Activated CD4-positive, alpha-beta memory T cell treated with anti-CD3 and anti-CD28 coated beads, Interleukin-2, amount 10 ng/mL, durations not matched to agents 7 days and 5 days (primary cell): Measurements from ENCODE around the gene LRP3. TPM values are rescaled to one million over a fixed set of nuclear protein-coding genes. Genes with fewer than 3 reads are reported as not detected.
"Not testable (repeated sequence)": the region's sequence is repeated elsewhere in the genome, so short reads cannot be mapped to it uniquely, and the experiment has no call there.

ENCODE experiments used
- CTCF ChIA-PET: fragments of 350-600 bp; sonication (Branson Sonifier 250); formaldehyde crosslinking; loops from one replicate; lab custom pipeline; 2021; ENCODE audit warnings: antibody characterized with exemption, inconsistent platforms; lab: Charles Lee
- POLR2A ChIA-PET: fragments of 350-600 bp; sonication (Branson Sonifier 250); formaldehyde crosslinking; loops from one replicate; lab custom pipeline; 2021; ENCODE audit warnings: antibody characterized with exemption; lab: Charles Lee
- DNase-seq: peaks from one replicate; pipeline ENCODE4 v3.0.0-alpha.2; 2020
- H3K27ac Mint-ChIP-seq: one replicate; pipeline ENCODE4 v1.8.0; 2021; ENCODE audit warnings: mild to moderate bottlenecking, mixed read lengths
- H3K27me3 Mint-ChIP-seq: one replicate; pipeline ENCODE4 v1.8.0; 2021; ENCODE audit warnings: mixed read lengths
- H3K36me3 Mint-ChIP-seq: one replicate; pipeline ENCODE4 v1.8.0; 2021; ENCODE audit warnings: low read depth, mixed read lengths
- H3K4me1 Mint-ChIP-seq: one replicate; pipeline ENCODE4 v1.8.0; 2021; ENCODE audit warnings: mixed read lengths
- H3K4me3 Mint-ChIP-seq: one replicate; pipeline ENCODE4 v1.8.0; 2021; ENCODE audit warnings: mild to moderate bottlenecking, mixed read lengths
- H3K9me3 Mint-ChIP-seq: one replicate; pipeline ENCODE4 v1.8.0; 2021; ENCODE audit warnings: mixed read lengths
- total RNA-seq, 2 experiments: library from RNA; stranded (reverse); gene quantifications; one replicate each; pipeline ENCODE4 v1.2.3, GENCODE V29; 2021

Gene LRP3, protein sequence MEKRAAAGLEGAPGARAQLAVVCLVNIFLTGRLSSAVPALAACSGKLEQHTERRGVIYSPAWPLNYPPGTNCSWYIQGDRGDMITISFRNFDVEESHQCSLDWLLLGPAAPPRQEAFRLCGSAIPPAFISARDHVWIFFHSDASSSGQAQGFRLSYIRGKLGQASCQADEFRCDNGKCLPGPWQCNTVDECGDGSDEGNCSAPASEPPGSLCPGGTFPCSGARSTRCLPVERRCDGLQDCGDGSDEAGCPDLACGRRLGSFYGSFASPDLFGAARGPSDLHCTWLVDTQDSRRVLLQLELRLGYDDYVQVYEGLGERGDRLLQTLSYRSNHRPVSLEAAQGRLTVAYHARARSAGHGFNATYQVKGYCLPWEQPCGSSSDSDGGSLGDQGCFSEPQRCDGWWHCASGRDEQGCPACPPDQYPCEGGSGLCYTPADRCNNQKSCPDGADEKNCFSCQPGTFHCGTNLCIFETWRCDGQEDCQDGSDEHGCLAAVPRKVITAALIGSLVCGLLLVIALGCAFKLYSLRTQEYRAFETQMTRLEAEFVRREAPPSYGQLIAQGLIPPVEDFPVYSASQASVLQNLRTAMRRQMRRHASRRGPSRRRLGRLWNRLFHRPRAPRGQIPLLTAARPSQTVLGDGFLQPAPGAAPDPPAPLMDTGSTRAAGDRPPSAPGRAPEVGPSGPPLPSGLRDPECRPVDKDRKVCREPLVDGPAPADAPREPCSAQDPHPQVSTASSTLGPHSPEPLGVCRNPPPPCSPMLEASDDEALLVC
- total RNA-seq: not detected

DNA sequence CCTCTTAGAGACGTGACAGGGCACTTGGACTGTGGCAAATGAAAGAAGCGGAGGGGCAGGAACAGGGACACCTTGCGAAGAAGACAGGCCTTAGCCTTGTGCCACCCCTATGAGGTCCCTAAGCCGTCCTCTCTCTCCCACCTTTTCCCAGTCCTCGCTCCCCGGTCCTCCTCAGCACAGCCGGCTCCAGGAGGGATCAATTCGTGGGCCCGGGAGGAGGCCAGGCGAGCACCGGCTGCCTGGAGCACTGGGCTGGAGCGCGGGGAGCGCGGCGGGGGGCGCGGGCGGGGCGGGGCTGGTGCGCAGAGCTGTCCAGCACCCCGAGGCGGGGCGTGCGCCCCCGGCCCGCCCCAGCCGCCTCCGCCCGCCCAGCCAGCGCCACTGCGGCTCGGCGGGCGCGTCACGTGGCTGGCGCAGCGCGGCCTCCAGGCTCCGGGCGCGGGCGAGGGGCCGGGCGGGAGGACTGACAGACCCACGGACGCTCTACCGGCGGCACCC, at the start of gene LRP3:
TSS of gene LRP3 (plus strand) at position 466 of the 498 bp plus-strand sequence. CDS start 456 bp downstream, outside the sequence.
- no peak for DNase-seq
- ChIA-PET POLR2A (no interaction called here), CTCF (no interaction called here)
- Mint-ChIP-seq H3K27ac (no peak within 1 kb of the TSS), H3K9me3 (no peaks in the 10 kb centered on the region), H3K4me1 (no peaks in the 10 kb centered on the region), H3K4me3 (no peak within 1 kb of the TSS), H3K36me3 (no peaks in the 10 kb centered on the region), H3K27me3 (peaks cover 42% of the 10 kb centered on the region)

DNA sequence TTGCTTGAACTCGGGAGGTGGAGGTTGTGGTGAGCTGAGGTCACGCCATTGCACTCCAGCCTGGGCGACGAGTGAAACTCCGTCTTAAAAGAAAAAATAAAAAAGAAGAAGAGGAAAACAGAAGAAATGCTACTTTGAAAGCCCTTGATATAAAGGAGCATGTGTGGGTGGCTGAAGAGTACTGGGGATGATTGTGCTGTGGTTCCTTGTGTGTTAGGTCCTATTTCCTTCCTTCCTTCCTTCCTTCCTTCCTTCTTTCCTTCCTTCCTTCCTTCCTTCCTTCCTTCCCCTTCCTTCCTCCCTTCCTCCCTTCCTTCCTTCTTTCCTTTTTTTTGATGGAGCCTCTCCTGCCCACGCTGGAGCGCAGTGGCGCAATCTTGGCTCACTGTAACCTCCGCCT, 47.9 kb upstream of the LRP3 start:
- DNase-seq: no peak
- no peak overlapping the region for H3K4me3 Mint-ChIP-seq
- ChIA-PET POLR2A (interaction anchor here (2.1 kb wide), 1 partner anchor 30 kb away, joined by 8 read pairs; no protein-coding TSS in a partner anchor), CTCF (interaction anchor here (3.4 kb wide), 1 partner anchor 31 kb away, joined by 26 read pairs; no protein-coding TSS in a partner anchor)
- no peaks in the 10 kb centered on the region for H3K36me3 Mint-ChIP-seq
- no peaks in the 10 kb centered on the region for H3K9me3 Mint-ChIP-seq
- no peak overlapping the region for H3K27ac Mint-ChIP-seq
- peaks cover 5% of the 10 kb centered on the region for H3K4me1 Mint-ChIP-seq
- H3K27me3 Mint-ChIP-seq: peaks cover 5% of the 10 kb centered on the region

DNA sequence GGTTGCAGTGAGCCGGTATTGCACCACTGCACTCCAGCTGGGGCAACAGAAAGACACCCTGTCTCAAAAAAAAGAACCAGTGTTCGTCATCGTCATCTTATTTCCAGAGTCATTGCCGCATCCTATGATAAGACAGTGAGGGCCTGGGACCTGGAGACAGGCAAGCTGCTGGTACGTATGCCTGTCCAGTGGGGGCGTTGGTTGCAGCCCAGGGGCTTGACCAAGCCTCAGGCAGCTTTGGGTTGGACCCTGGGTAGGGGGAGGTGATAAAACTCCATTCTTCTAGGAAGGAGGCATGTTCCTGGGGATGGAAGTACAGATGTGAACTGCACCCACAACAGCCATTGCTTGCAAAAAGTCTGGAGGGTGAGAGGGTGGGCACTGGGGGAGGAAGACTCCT, 46.6 kb upstream of the LRP3 start:
- H3K36me3 Mint-ChIP-seq: no peaks in the 10 kb centered on the region
- peaks cover 3% of the 10 kb centered on the region for H3K27me3 Mint-ChIP-seq
- H3K9me3 Mint-ChIP-seq: no peaks in the 10 kb centered on the region
- H3K4me3 Mint-ChIP-seq: no peak overlapping the region
- H3K27ac Mint-ChIP-seq: no peak overlapping the region
- CTCF ChIA-PET: interaction anchor here (2.2 kb wide), 1 partner anchor 37 kb away, joined by 9 read pairs; no protein-coding TSS in a partner anchor
- no peak for DNase-seq
- peaks cover 5% of the 10 kb centered on the region for H3K4me1 Mint-ChIP-seq
- POLR2A ChIA-PET: no interaction called here

DNA sequence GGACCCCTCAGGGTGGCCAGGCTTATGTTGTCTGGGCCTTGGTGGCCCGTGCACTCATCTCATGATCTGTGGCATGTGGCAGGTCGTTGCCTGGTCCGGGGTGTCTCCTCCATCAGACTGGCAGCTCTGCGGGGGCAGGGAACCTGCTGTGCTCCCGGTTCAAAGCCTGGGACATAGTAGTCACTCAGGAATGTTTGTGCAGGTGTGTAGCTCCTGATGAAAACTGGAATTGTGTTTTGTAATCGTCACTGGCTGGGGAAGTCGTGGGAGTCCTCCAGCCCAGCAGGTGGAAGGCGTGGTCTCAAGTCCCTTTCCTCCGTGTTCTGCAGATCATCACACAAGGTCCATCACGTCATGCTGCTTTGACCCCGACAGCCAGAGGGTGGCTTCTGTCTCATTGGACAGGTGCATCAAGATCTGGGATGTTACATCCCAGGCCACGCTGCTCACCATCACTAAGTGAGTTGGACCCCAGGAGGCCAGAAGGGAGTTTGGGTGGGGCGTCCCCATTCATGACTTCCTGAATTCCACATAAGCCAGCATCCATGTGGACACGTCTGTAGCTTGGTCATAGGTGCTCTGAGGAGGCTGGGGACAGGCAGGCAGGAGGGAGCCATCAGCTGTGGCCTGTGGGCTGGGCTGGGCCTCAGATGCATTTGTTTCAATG, 43.1 kb upstream of the LRP3 start:
- H3K4me3 Mint-ChIP-seq: no peak overlapping the region
- peaks cover 2% of the 10 kb centered on the region for H3K27me3 Mint-ChIP-seq
- H3K27ac Mint-ChIP-seq: no peak overlapping the region
- no peak for DNase-seq
- H3K4me1 Mint-ChIP-seq: no peaks in the 10 kb centered on the region
- no peaks in the 10 kb centered on the region for H3K36me3 Mint-ChIP-seq
- no peaks in the 10 kb centered on the region for H3K9me3 Mint-ChIP-seq
- CTCF ChIA-PET: interaction anchor here (1.0 kb wide), 1 partner anchor 26 kb away, joined by 3 read pairs; no protein-coding TSS in a partner anchor
- POLR2A ChIA-PET: interaction anchor here (0.9 kb wide), 1 partner anchor 26 kb away, joined by 3 read pairs; no protein-coding TSS in a partner anchor

DNA sequence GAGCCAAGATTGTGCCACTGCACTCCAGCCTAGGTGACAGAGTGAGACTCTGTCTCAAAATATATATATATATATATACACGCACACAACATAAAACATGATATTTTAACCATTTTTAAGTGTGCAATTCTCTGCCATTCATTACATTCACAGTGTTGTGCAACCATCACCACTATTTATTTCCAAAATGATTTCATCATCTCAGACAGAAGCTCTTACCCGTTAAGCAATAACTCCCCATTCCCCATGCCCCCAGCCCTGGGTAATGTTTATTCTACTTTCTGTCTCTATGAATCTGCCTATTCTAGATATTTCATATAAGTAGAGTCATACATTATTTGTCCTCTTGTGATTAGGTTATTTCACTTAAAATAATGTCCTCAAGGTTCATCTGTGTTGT, 42.0 kb upstream of the LRP3 start:
- POLR2A ChIA-PET: interaction anchor here (0.9 kb wide), 1 partner anchor 25 kb away, joined by 3 read pairs; no protein-coding TSS in a partner anchor
- Mint-ChIP-seq H3K9me3 (no peaks in the 10 kb centered on the region), H3K4me3 (no peak overlapping the region), H3K27me3 (peaks cover 2% of the 10 kb centered on the region), H3K27ac (no peak overlapping the region), H3K4me1 (no peaks in the 10 kb centered on the region), H3K36me3 (no peaks in the 10 kb centered on the region)
- no peak for DNase-seq
- CTCF ChIA-PET: interaction anchor here (0.8 to 1.3 kb wide), 2 partner anchors 25 to 32 kb away, joined by 3 to 5 read pairs; no protein-coding TSS in a partner anchor

DNA sequence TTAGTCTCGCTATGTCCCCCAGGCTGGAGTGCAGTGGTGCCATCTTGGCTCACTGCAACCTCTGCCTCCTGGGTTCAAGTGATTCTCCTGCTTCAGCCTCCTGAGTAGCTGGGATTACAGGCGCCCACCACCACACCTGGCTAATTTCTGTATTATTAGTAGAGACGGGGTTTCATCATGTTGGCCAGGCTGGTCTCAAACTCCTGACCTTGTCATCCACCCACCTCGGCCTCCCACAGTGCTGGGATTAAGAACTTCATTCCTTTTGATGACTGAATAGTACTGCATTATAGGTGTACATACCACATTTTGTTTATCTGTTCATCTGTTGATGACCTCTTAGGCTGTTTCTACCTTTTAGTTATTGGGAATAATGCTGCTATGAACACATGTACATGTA, 41.5 kb upstream of the LRP3 start:
- H3K4me1 Mint-ChIP-seq, H3K27ac Mint-ChIP-seq, H3K9me3 Mint-ChIP-seq, H3K27me3 Mint-ChIP-seq, POLR2A ChIA-PET, H3K36me3 Mint-ChIP-seq, H3K4me3 Mint-ChIP-seq, DNase-seq: not testable (repeated sequence)
- CTCF ChIA-PET: interaction anchor here (0.6 to 1.3 kb wide), 3 partner anchors 24 to 171 kb away, joined by 3 to 5 read pairs (median 4); no protein-coding TSS in a partner anchor

DNA sequence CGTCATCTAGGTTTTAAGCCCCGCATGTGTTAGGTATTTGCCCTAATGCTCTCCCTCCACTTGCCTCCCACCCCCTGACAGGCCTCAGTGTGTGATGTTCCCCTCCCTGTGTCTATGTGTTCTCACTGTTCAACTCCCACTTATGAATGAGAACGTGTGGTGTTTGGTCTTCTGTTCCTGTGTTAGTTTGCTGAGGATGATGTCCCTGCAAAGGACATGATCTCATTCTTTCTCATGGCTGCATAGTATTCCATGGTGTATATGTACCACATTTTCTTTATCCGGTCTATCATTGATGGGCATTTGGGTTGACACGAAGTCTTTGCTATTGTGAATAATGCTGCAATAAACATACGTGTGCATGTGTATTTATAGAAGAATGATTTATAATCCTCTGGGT, 39.8 kb upstream of the LRP3 start:
- H3K36me3 Mint-ChIP-seq, H3K27ac Mint-ChIP-seq, CTCF ChIA-PET, POLR2A ChIA-PET, DNase-seq, H3K4me3 Mint-ChIP-seq, H3K27me3 Mint-ChIP-seq, H3K9me3 Mint-ChIP-seq: not testable (repeated sequence)
- H3K4me1 Mint-ChIP-seq: peaks cover 14% of the 10 kb centered on the region

DNA sequence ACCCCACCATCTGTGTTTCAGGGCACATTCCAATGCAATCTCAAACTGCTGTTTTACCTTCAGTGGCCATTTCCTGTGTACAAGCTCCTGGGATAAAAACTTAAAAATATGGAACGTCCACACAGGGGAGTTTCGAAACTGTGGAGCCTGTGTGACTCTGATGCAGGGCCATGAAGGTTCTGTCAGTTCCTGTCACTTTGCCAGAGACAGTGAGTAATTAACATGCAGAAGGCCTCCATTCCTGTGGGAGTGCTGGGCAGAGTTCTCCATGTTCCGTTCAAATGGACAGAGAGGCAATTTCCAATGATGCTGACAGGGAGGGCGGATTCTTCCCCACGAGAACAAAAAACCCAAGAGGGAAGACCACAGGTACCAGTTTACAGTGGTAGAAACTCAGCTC, 37.8 kb upstream of the LRP3 start:
- POLR2A ChIA-PET: interaction anchor here (2.0 kb wide), 1 partner anchor 20 kb away, joined by 11 read pairs; no protein-coding TSS in a partner anchor
- Mint-ChIP-seq H3K27me3 (peaks cover 2% of the 10 kb centered on the region), H3K4me1 (peaks cover 33% of the 10 kb centered on the region), H3K27ac (no peak overlapping the region), H3K4me3 (no peak overlapping the region), H3K9me3 (no peaks in the 10 kb centered on the region), H3K36me3 (no peaks in the 10 kb centered on the region)
- no peak for DNase-seq
- CTCF ChIA-PET: interaction anchor here (1.3 to 9.3 kb wide), 2 partner anchors 12 to 21 kb away, joined by 3 to 72 read pairs; no protein-coding TSS in a partner anchor

DNA sequence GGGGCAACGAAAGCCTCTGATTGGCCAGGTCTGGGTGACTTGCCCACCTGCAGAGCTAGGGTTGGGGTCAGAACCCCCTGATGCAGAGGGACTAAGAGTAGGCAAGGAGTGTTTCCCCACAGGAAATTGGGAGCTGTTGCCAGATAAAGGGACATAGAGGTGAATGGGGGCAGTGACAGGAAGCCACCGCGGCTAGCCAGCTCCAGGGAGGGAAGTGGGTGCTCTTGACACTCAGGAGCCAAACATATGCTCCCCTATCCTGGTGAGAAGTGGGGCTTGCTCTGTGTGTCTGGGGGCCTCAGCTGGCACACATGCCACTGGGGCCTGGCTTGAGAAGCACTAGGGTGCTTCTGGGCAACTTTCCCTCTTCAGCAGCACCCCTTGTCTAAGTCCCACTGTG, 36.2 kb upstream of the LRP3 start:
- peaks cover 2% of the 10 kb centered on the region for H3K27me3 Mint-ChIP-seq
- no peaks in the 10 kb centered on the region for H3K9me3 Mint-ChIP-seq
- H3K4me3 Mint-ChIP-seq: no peak overlapping the region
- peaks cover 39% of the 10 kb centered on the region for H3K4me1 Mint-ChIP-seq
- ChIA-PET CTCF (interaction anchor here (1.0 to 9.3 kb wide), 2 partner anchors 20 to 26 kb away, joined by 4 to 72 read pairs; no protein-coding TSS in a partner anchor), POLR2A (interaction anchor here (6.8 kb wide), 1 partner anchor 18 kb away, joined by 119 read pairs; no protein-coding TSS in a partner anchor)
- H3K27ac Mint-ChIP-seq: no peak overlapping the region
- DNase-seq: no peak
- H3K36me3 Mint-ChIP-seq: no peaks in the 10 kb centered on the region

DNA sequence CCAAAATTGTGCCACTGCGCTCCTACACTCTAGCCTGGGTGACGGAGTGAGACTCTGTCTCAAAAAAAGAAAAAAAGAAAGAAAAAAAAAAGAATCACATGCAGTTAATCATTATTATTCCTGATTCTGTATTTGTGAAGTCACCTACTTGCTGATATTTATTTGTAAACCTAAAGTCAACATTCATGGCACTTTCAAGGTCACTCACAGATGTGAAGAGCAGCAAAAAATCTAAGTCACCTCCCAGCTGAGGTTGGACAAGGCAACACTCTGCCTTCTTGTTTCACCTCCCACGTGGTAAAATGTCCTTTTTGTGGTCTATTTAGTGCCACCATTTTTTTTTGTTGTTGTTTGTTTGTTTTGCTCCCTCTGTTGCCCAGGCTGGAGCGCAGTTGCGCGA, 35.8 kb upstream of the LRP3 start:
- Mint-ChIP-seq H3K27me3 (peaks cover 2% of the 10 kb centered on the region), H3K36me3 (no peaks in the 10 kb centered on the region), H3K4me1 (peaks cover 39% of the 10 kb centered on the region), H3K4me3 (no peak overlapping the region), H3K9me3 (no peaks in the 10 kb centered on the region), H3K27ac (no peak overlapping the region)
- CTCF ChIA-PET: interaction anchor here (1.0 to 9.3 kb wide), 2 partner anchors 19 to 26 kb away, joined by 4 to 72 read pairs; no protein-coding TSS in a partner anchor
- DNase-seq: no peak
- POLR2A ChIA-PET: interaction anchor here (0.7 to 6.8 kb wide), 3 partner anchors 14 to 205 kb away, joined by 3 to 119 read pairs (median 3); no protein-coding TSS in a partner anchor

DNA sequence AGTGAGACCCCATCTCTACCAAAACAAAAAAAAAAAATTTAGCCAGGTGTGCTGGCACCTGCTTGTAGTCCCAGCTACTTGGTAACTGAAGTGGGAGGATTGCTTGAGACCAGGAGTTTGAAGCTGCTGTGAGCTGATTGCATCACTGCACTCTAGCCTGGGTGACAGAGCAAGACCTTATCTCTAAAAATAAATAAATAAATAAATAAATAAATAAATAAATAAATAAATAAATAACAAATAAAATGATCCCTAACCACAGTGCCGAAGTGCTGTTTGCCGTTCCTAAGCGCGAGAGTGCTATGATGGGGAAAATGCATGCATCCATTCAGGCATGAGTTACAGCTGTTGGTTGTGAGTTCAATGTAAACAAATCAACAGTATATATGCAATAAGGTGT, 35.0 kb upstream of the LRP3 start:
- no peak overlapping the region for H3K4me3 Mint-ChIP-seq
- no peak overlapping the region for H3K27ac Mint-ChIP-seq
- H3K27me3 Mint-ChIP-seq: no peaks in the 10 kb centered on the region
- CTCF ChIA-PET: interaction anchor here (2.4 to 9.3 kb wide), 3 partner anchors 15 to 25 kb away, joined by 12 to 72 read pairs (median 32); no protein-coding TSS in a partner anchor
- H3K9me3 Mint-ChIP-seq: no peaks in the 10 kb centered on the region
- H3K36me3 Mint-ChIP-seq: no peaks in the 10 kb centered on the region
- H3K4me1 Mint-ChIP-seq: peaks cover 39% of the 10 kb centered on the region
- POLR2A ChIA-PET: interaction anchor here (1.2 to 6.8 kb wide), 2 partner anchors 15 to 17 kb away, joined by 3 to 119 read pairs; no protein-coding TSS in a partner anchor
- no peak for DNase-seq

DNA sequence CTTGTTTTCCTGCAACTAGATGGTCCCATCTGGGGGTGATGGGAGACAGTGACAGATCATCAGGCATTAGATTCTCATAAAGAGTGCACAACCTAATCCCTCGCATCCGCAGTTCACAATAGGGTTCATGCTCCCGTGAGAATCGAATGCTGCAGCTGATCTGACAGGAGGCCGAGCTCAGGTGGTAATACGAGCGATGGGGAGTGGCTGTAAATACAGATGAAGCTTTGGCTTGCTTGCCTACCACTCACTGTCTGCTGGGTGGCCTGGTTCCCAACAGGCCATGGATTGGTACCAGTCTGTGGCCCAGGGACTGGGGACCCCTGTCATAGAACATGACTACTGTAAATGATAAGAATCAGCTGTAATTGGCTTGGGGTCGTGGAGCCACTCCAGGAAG, 34.2 kb upstream of the LRP3 start:
- peaks cover 39% of the 10 kb centered on the region for H3K4me1 Mint-ChIP-seq
- no peaks in the 10 kb centered on the region for H3K27me3 Mint-ChIP-seq
- POLR2A ChIA-PET: interaction anchor here (0.7 to 6.8 kb wide), 3 partner anchors 16 to 217 kb away, joined by 3 to 119 read pairs (median 3); no protein-coding TSS in a partner anchor
- no peak overlapping the region for H3K4me3 Mint-ChIP-seq
- peak overlapping the region; percentile 83 for H3K27ac Mint-ChIP-seq
- CTCF ChIA-PET: interaction anchor here (1.4 to 9.3 kb wide), 4 partner anchors 16 to 184 kb away, joined by 3 to 72 read pairs (median 22); no protein-coding TSS in a partner anchor
- no peaks in the 10 kb centered on the region for H3K36me3 Mint-ChIP-seq
- H3K9me3 Mint-ChIP-seq: no peaks in the 10 kb centered on the region
- no peak for DNase-seq
